Thoracic aorta (tissue), 2 donors: ENCODE data around the gene RTL10. TPM values are rescaled to one million over a fixed set of nuclear protein-coding genes. Genes with fewer than 3 reads are reported as not detected.

Source experiments
- ATAC-seq: fragments of 150-250 bp; one replicate; pipeline ENCODE4 v1.8.0; 2017; ENCODE audit warnings: low read depth; ENCODE audit not compliant: insufficient number of reproducible peaks, low FRiP score
- DNase-seq: peaks from one replicate; pipeline ENCODE4 v3.0.0-alpha.2; 2020; ENCODE audit warnings: low spot score
- H3K27ac ChIP-seq, 2 donors: fragments of 200-600 bp; sonication (generic); 1 replicate in 1 of 2; 2 replicates in 1 of 2; pipeline ENCODE4 v1.5.1; 2016; ENCODE audit warnings: mild to moderate bottlenecking in 2 of 2, moderate library complexity in 2 of 2
- H3K27me3 ChIP-seq: fragments of 200-600 bp; sonication (generic); replicated peaks from 2 replicates; pipeline ENCODE4 v1.6.0; 2016; ENCODE audit warnings: mild to moderate bottlenecking; ENCODE audit not compliant: insufficient read depth
- H3K36me3 ChIP-seq: fragments of 200-600 bp; sonication (generic); one replicate; pipeline ENCODE4 v1.5.1; 2016
- H3K4me1 ChIP-seq, 2 donors: fragments of 200-600 bp; sonication (generic); 1 replicate in 1 of 2; 2 replicates in 1 of 2; pipeline versions ENCODE4 v1.5.1 to v1.6.0; 2016; ENCODE audit warnings: low read depth in 2 of 2, mild to moderate bottlenecking in 1 of 2; ENCODE audit not compliant: control insufficient read depth in 1 of 2
- H3K4me3 ChIP-seq: fragments of 200-600 bp; sonication (generic); 2 replicates; pipeline ENCODE4 v1.5.1; 2016; ENCODE audit warnings: mild to moderate bottlenecking
- H3K9me3 ChIP-seq: fragments of 200-600 bp; sonication (generic); 2 replicates; pipeline ENCODE4 v1.5.1; 2016
- CTCF ChIP-seq: fragments of 200-600 bp; sonication (generic); IDR thresholded peaks from one replicate; pipeline ENCODE4 v1.5.1; 2019; ENCODE audit warnings: antibody characterized with exemption
- total RNA-seq, 2 donors: library from RNA; depleted of rRNA; stranded (reverse); fragments of >200 nt; gene quantifications; one replicate each; pipeline versions ENCODE4 v1.1.0 to v1.2.3, GENCODE V29; 2016

Gene RTL10
- total RNA-seq, 2 donors from 2014 or later: 11.8 to 17.2 TPM

- H3K27ac ChIP-seq: no peak overlapping the region
- H3K9me3 ChIP-seq: no peaks in the 10 kb centered on the region
- H3K36me3 ChIP-seq: no peaks in the 10 kb centered on the region
- DNase-seq (no peak), ATAC-seq (no peak)
- no peaks in the 10 kb centered on the region for H3K4me1 ChIP-seq
- no peak overlapping the region for H3K4me3 ChIP-seq
- H3K27me3 ChIP-seq: no peaks in the 10 kb centered on the region
- TF ChIP-seq CTCF: no peak
Measured at GRCh38 chr22:19821523-19822300, 33.0 kb downstream of the RTL10 start.

GRCh38 chr22:19820880-19821522 lies 33.7 kb downstream of the RTL10 start:
- Histone ChIP-seq H3K4me3 (no peak overlapping the region), H3K9me3 (no peaks in the 10 kb centered on the region), H3K27me3 (no peaks in the 10 kb centered on the region), H3K27ac (no peak overlapping the region), H3K36me3 (no peaks in the 10 kb centered on the region), H3K4me1 (no peaks in the 10 kb centered on the region)
- ATAC-seq (no peak), DNase-seq (no peak)
- TF ChIP-seq CTCF: no peak

GRCh38 chr22:19819911-19820879 lies 34.5 kb downstream of the RTL10 start:
- Histone ChIP-seq H3K9me3 (no peaks in the 10 kb centered on the region), H3K4me1 (no peaks in the 10 kb centered on the region), H3K27me3 (no peaks in the 10 kb centered on the region), H3K27ac (no peak overlapping the region), H3K36me3 (no peaks in the 10 kb centered on the region), H3K4me3 (no peak overlapping the region)
- TF ChIP-seq CTCF: no peak
- ATAC-seq (no peak), DNase-seq (no peak)

GRCh38 chr22:19819208-19819910 lies 35.3 kb downstream of the RTL10 start:
- Histone ChIP-seq H3K9me3 (no peaks in the 10 kb centered on the region), H3K36me3 (no peaks in the 10 kb centered on the region), H3K27me3 (no peaks in the 10 kb centered on the region), H3K27ac (no peak overlapping the region), H3K4me1 (no peaks in the 10 kb centered on the region), H3K4me3 (no peak overlapping the region)
- ATAC-seq: no peak
- no peak for DNase-seq
- no peak for TF ChIP-seq CTCF
